PC-9 (cell line): ENCODE data around the gene NAV3.

ENCODE experiments used
- EZH2 ChIP-seq: fragments of 200-600 bp; sonication (generic); IDR thresholded peaks from 2 replicates; pipeline ENCODE4 v1.8.0; 2017; ENCODE audit warnings: antibody characterized with exemption, low read depth
- TF ChIP-seq, protein P1 (sequence below): fragments of 200-600 bp; sonication (generic); conservative IDR thresholded peaks from 2 replicates; pipeline ENCODE4 v1.6.1; 2017; ENCODE audit warnings: mixed run types, antibody characterized with exemption, mild to moderate bottlenecking, moderate library complexity

DNA sequence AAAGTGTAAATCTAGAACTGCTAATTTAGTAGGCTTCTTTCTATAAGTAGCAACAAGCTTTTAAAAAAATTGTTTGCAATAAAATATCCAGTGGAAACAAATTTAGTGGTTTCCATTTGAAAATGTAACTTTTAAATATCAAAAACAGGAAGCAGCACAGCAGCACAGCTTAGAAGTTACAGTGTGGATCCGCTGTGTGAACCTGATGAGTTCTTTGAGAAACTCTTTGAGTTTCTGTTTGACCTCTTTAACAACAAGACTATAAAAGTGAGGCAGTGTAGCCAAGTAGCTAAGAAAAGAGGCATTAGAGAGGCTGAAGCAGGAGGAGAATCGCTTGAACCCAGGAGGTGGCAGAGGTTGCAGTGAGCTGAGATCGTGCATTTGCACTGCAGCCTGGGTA lies 178.3 kb downstream of the NAV3 start:
- TF ChIP-seq EZH2 = no peak
- TF ChIP-seq, protein P1, sequence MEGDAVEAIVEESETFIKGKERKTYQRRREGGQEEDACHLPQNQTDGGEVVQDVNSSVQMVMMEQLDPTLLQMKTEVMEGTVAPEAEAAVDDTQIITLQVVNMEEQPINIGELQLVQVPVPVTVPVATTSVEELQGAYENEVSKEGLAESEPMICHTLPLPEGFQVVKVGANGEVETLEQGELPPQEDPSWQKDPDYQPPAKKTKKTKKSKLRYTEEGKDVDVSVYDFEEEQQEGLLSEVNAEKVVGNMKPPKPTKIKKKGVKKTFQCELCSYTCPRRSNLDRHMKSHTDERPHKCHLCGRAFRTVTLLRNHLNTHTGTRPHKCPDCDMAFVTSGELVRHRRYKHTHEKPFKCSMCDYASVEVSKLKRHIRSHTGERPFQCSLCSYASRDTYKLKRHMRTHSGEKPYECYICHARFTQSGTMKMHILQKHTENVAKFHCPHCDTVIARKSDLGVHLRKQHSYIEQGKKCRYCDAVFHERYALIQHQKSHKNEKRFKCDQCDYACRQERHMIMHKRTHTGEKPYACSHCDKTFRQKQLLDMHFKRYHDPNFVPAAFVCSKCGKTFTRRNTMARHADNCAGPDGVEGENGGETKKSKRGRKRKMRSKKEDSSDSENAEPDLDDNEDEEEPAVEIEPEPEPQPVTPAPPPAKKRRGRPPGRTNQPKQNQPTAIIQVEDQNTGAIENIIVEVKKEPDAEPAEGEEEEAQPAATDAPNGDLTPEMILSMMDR = no peak
